ENCODE data around the gene CDKN2AIPNL. TPM values are rescaled to one million over a fixed set of nuclear protein-coding genes. Genes with fewer than 3 reads are reported as not detected.
"Not testable (repeated sequence)": the region's sequence is repeated elsewhere in the genome, so short reads cannot be mapped to it uniquely, and the experiment has no call there.

CDKN2AIPNL gene
- total RNA-seq, 1 donor from 2014 or later, result 6.0 TPM

DNA sequence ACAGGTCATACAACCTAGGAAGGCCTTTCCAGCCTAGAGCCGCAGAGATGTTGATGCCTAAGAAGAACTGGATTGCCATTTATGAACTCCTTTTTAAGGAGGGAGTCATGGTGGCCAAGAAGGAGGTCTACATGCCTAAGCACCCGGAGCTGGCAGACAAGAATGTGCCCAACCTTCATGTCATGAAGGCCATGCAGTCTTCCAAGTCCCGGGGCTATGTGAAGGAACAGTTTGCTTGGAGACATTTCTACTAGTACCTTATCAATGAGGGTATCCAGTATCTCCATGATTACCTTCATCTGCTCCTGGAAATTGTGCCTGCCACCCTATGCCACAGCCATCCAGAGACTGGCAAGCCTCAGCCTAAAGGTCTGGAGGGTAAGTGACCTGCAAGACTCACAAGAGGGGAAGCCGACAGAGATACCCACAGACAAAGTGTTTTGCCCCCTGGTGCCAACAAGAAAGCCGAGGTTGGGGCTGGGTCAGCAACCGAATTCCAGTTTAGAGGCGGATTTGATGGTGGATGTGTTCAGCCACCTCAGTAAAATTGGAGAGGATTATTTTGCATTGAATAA is 11.2 kb upstream of the CDKN2AIPNL start:
- Histone ChIP-seq H3K4me3 (no peak overlapping the region), H3K36me3 (no peaks in the 10 kb centered on the region), H3K4me1 (no peaks in the 10 kb centered on the region), H3K9me3 (peaks cover 0 to 9% of the 10 kb centered on the region in 2 donors), H3K27ac (no peak overlapping the region), H3K27me3 (no peaks in the 10 kb centered on the region)
- intact Hi-C loops (cut with DNase I), result no loop called here
- TF ChIP-seq, protein P1, sequence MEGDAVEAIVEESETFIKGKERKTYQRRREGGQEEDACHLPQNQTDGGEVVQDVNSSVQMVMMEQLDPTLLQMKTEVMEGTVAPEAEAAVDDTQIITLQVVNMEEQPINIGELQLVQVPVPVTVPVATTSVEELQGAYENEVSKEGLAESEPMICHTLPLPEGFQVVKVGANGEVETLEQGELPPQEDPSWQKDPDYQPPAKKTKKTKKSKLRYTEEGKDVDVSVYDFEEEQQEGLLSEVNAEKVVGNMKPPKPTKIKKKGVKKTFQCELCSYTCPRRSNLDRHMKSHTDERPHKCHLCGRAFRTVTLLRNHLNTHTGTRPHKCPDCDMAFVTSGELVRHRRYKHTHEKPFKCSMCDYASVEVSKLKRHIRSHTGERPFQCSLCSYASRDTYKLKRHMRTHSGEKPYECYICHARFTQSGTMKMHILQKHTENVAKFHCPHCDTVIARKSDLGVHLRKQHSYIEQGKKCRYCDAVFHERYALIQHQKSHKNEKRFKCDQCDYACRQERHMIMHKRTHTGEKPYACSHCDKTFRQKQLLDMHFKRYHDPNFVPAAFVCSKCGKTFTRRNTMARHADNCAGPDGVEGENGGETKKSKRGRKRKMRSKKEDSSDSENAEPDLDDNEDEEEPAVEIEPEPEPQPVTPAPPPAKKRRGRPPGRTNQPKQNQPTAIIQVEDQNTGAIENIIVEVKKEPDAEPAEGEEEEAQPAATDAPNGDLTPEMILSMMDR (IDR thresholded peaks at IDR 0.05), result no peak
- no peak for DNase-seq (ENCODE audit: low spot score in 2 of 2)

DNA sequence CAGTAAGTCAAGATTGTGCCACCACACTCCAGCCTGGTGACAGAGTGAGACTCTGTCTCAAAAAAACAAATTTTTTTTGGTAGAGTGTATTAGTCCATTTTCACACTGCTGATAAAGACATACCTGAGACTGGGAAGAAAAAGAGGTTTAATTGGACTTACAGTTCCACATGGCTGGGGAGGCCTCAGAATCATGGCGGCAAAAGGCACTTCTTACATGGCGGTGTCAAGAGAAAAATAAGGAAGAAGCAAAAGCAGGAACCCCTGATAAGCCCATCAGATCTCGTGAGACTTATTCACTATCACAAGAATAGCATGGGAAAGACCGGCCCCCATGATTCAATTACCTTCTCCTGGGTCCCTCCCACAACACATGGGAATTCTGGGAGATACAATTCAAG is 9.4 kb upstream of the CDKN2AIPNL start:
- H3K27me3 ChIP-seq; intact Hi-C loops (cut with DNase I); H3K4me3 ChIP-seq: not testable (repeated sequence)

DNA sequence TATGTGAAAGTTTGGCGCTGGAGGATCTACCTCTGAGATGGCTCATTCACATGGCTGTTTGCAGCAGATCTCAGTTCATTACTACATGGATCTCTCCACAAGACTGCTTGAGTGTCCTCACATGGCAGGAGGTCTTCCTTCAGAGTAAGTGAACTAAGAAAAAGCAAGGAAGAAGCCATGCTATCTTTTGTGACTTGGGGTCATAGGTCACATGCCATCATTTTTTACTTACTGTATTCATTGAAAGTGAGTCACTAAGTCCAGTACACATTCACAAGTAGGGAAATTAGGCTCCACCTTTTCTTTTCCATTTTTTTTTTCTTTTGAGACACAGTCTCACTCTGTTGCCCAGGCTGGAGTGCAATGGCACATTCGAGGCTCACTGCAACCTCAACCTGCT is 8.7 kb upstream of the CDKN2AIPNL start:
- H3K4me3 ChIP-seq, result no peak overlapping the region
- DNase-seq (ENCODE audit: low spot score in 2 of 2), result no peak
- H3K9me3 ChIP-seq, result peaks cover 0 to 9% of the 10 kb centered on the region in 2 donors
- H3K27me3 ChIP-seq, result no peaks in the 10 kb centered on the region
- H3K4me1 ChIP-seq, result no peaks in the 10 kb centered on the region
- H3K36me3 ChIP-seq, result no peaks in the 10 kb centered on the region
- intact Hi-C loops (cut with DNase I), result no loop called here
- TF ChIP-seq, protein P1 (IDR thresholded peaks at IDR 0.05), result no peak
- H3K27ac ChIP-seq, result no peak overlapping the region

More for the DNA sequence above, 9.4 kb upstream of the CDKN2AIPNL start:
- H3K27ac ChIP-seq; H3K4me1 ChIP-seq; DNase-seq (ENCODE audit: low spot score in 2 of 2); H3K36me3 ChIP-seq; H3K9me3 ChIP-seq: not testable (repeated sequence)

DNA sequence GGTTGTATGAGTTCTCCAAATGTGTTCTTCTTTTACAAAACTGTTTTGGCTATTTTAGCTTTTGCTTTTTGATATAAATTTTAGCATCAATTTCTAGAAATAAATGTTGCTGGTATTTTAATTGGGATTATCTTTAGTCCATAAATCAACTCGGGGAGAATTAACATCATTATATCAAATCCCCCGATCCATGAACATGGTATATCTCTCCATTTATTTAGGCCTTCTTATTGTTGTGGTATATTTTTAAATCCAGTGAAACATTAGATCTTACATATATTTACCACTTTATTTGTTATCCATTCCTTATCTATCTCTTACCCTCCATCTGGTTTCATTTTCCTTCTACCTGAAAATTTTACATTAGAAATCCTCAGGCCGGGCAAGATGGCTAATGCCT is 7.3 kb upstream of the CDKN2AIPNL start:
- H3K36me3 ChIP-seq, result no peaks in the 10 kb centered on the region
- H3K9me3 ChIP-seq, result peaks cover 0 to 9% of the 10 kb centered on the region in 2 donors
- no peak overlapping the region for H3K27ac ChIP-seq
- intact Hi-C loops (cut with DNase I), result loop anchor here (10.0 kb wide), 1 partner anchor 114 kb away; no protein-coding TSS in a partner anchor
- no peaks in the 10 kb centered on the region for H3K27me3 ChIP-seq
- TF ChIP-seq, protein P1 (IDR thresholded peaks at IDR 0.05), result no peak
- no peaks in the 10 kb centered on the region for H3K4me1 ChIP-seq
- DNase-seq (ENCODE audit: low spot score in 2 of 2), result no peak
- H3K4me3 ChIP-seq, result no peak overlapping the region

DNA sequence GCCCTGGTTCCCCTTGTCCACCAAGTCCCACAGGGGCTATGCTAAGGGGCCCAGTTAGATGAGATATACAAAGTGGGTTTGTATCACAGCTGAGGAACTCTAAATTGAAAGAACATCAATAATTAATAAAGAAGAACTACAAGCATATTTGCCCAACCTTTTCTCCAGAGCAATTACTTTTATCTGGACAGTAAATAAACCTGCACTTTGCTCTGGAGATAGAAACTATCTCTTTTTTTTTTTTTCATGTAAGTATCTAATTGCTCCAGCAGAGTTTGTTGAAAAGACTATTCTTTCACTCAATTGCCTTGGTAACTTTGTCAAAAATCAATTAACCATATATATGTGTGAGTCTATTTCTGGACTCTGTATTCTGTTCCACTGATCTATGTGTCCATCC is 6.0 kb upstream of the CDKN2AIPNL start:
- no peak for DNase-seq (ENCODE audit: low spot score in 2 of 2)
- H3K36me3 ChIP-seq, result no peaks in the 10 kb centered on the region
- H3K4me1 ChIP-seq, result peaks cover 0 to under 1% of the 10 kb centered on the region in 2 donors
- TF ChIP-seq, protein P1 (IDR thresholded peaks at IDR 0.05), result no peak
- H3K27me3 ChIP-seq, result no peaks in the 10 kb centered on the region
- intact Hi-C loops (cut with DNase I), result loop anchor here (10.0 kb wide), 1 partner anchor 113 kb away; no protein-coding TSS in a partner anchor
- no peak overlapping the region for H3K4me3 ChIP-seq
- H3K9me3 ChIP-seq, result peaks cover 0 to 9% of the 10 kb centered on the region in 2 donors
- no peak overlapping the region for H3K27ac ChIP-seq

DNA sequence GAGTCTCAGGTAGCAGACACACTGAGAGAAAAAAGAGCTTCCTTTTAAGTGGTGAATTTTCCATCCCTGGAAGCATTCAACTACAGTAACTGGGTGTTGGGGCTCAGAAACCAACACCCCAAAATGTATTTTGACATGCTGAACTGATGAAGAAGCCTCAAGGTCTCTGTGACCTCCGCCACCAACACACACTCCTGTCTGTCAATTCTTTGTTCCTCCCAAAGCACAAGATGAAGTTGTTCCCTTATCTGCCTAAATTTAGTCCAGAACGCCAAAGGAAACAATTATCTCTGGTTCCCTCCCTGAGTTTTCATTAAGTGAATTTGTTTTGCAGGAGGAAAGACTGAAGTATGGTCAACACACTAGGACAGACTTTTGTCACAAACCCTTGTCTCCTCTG is 1.4 kb upstream of the CDKN2AIPNL start:
- no peaks in the 10 kb centered on the region for H3K27me3 ChIP-seq
- no peak overlapping the region for H3K4me3 ChIP-seq
- no peaks in the 10 kb centered on the region for H3K36me3 ChIP-seq
- TF ChIP-seq, protein P1 (IDR thresholded peaks at IDR 0.05), result no peak
- no peak overlapping the region for H3K27ac ChIP-seq
- DNase-seq (ENCODE audit: low spot score in 2 of 2), result no peak
- intact Hi-C loops (cut with DNase I), result loop anchor here (2.0 to 10.0 kb wide), 3 partner anchors 46 to 108 kb away; partner anchors contain the start of gene CDKL3
- peaks cover 2 to 22% of the 10 kb centered on the region in 2 donors for H3K4me1 ChIP-seq
- H3K9me3 ChIP-seq, result no peaks in the 10 kb centered on the region

All from ascending aorta (tissue), 2 donors.